ENCODE data around the gene TMCC3. TPM values are rescaled to one million over a fixed set of nuclear protein-coding genes. Genes with fewer than 3 reads are reported as not detected.

TMCC3 gene
- total RNA-seq, 1 donor from 2014 or later, result 5.7 TPM

- H3K4me1 Mint-ChIP-seq (ENCODE audit: low read depth, unreplicated experiment), result no peaks in the 10 kb centered on the region
- DNase-seq, result no peak
- no peak overlapping the region for H3K4me3 Mint-ChIP-seq (ENCODE audit: unreplicated experiment)
Observed at GRCh38 chr12:94690198-94690771, 39.9 kb upstream of the TMCC3 start.

DNA sequence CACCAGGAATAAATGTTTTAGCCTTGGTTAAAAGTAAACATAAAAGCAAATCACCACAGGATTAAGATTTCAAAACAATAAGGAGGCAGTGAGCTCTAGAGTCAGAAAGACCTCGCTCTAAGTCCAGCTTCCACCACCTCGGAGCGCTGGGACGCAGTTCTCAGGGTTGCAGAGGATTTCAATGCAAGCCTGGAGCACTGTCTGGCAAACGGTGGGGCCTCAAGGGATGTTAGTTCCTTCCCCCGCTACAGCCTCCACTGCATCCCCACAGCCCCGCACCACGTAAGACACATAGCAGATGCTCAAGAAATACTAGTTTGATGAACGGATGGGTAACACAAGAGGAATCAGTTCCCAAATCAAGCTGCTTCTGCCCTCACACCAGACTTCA is 39.3 kb upstream of the TMCC3 start:
- no peaks in the 10 kb centered on the region for H3K9me3 Mint-ChIP-seq (ENCODE audit: unreplicated experiment)
- no peak overlapping the region for H3K4me3 Mint-ChIP-seq (ENCODE audit: unreplicated experiment)
- no peak for DNase-seq
- H3K36me3 Mint-ChIP-seq (ENCODE audit: unreplicated experiment), result no peaks in the 10 kb centered on the region
- no peak for TF ChIP-seq CTCF (IDR thresholded peaks at IDR 0.05; ENCODE audit: partially characterized antibody, unreplicated experiment)
- H3K4me1 Mint-ChIP-seq (ENCODE audit: low read depth, unreplicated experiment), result no peaks in the 10 kb centered on the region
- no peak overlapping the region for H3K27ac Mint-ChIP-seq (ENCODE audit: unreplicated experiment)
- H3K27me3 Mint-ChIP-seq (ENCODE audit: unreplicated experiment), result no peaks in the 10 kb centered on the region

More at GRCh38 chr12:94690198-94690771, 39.9 kb upstream of the TMCC3 start:
- Mint-ChIP-seq H3K36me3 (ENCODE audit: unreplicated experiment) (no peaks in the 10 kb centered on the region), H3K27ac (ENCODE audit: unreplicated experiment) (no peak overlapping the region), H3K27me3 (ENCODE audit: unreplicated experiment) (no peaks in the 10 kb centered on the region), H3K9me3 (ENCODE audit: unreplicated experiment) (no peaks in the 10 kb centered on the region)
- TF ChIP-seq CTCF (IDR thresholded peaks at IDR 0.05; ENCODE audit: partially characterized antibody, unreplicated experiment), result no peak

GRCh38 chr12:94689002-94689645 is 38.8 kb upstream of the TMCC3 start:
- no peaks in the 10 kb centered on the region for H3K9me3 Mint-ChIP-seq (ENCODE audit: unreplicated experiment)
- DNase-seq, result no peak
- H3K27ac Mint-ChIP-seq (ENCODE audit: unreplicated experiment), result no peak overlapping the region
- no peaks in the 10 kb centered on the region for H3K27me3 Mint-ChIP-seq (ENCODE audit: unreplicated experiment)
- no peaks in the 10 kb centered on the region for H3K36me3 Mint-ChIP-seq (ENCODE audit: unreplicated experiment)
- TF ChIP-seq CTCF (IDR thresholded peaks at IDR 0.05; ENCODE audit: partially characterized antibody, unreplicated experiment), result no peak
- H3K4me3 Mint-ChIP-seq (ENCODE audit: unreplicated experiment), result no peak overlapping the region
- no peaks in the 10 kb centered on the region for H3K4me1 Mint-ChIP-seq (ENCODE audit: low read depth, unreplicated experiment)

- Mint-ChIP-seq H3K36me3 (ENCODE audit: unreplicated experiment) (no peaks in the 10 kb centered on the region), H3K27ac (ENCODE audit: unreplicated experiment) (no peak overlapping the region), H3K4me3 (ENCODE audit: unreplicated experiment) (no peak overlapping the region), H3K4me1 (ENCODE audit: low read depth, unreplicated experiment) (no peaks in the 10 kb centered on the region), H3K9me3 (ENCODE audit: unreplicated experiment) (no peaks in the 10 kb centered on the region), H3K27me3 (ENCODE audit: unreplicated experiment) (no peaks in the 10 kb centered on the region)
- no peak for TF ChIP-seq CTCF (IDR thresholded peaks at IDR 0.05; ENCODE audit: partially characterized antibody, unreplicated experiment)
- DNase-seq, result no peak
Observed at GRCh38 chr12:94687891-94688290, 37.5 kb upstream of the TMCC3 start.

DNA sequence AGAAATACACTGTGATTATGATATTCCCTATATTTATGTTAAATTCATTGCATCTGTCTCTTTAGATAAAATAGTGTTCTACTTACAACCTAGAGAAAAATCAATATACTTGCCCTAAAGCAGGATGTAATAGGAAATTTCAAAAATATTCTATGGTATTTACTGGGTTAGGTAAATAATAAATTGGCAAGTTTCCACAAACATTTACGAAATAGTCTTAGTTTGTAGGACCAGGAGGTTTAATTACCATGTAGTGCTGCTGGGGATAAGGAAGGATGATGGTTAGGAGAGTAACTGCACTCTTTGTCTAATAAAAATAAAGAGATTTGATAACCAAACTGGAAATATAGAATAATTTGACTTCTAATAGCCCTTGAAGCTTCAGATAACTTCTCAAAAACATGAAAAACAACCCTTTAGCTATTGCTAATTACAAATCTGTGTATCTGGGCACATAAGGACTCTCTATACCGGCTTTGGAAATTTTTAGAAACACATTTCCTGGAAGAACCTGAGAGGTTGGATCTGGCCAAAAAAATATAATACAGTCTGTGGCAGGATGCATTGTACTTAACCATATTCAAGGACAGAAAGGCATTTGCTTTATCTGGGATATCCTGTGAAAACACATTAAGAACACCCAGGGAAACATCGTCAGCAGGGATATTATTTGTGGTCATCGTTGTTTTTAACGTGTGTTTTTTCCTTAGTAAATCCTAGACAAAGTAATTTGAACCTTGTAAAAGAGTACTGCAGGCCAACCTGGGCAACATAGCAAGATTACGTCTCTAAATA is 36.7 kb upstream of the TMCC3 start:
- no peaks in the 10 kb centered on the region for H3K27me3 Mint-ChIP-seq (ENCODE audit: unreplicated experiment)
- H3K4me1 Mint-ChIP-seq (ENCODE audit: low read depth, unreplicated experiment), result no peaks in the 10 kb centered on the region
- no peaks in the 10 kb centered on the region for H3K9me3 Mint-ChIP-seq (ENCODE audit: unreplicated experiment)
- H3K27ac Mint-ChIP-seq (ENCODE audit: unreplicated experiment), result no peak overlapping the region
- no peaks in the 10 kb centered on the region for H3K36me3 Mint-ChIP-seq (ENCODE audit: unreplicated experiment)
- no peak for TF ChIP-seq CTCF (IDR thresholded peaks at IDR 0.05; ENCODE audit: partially characterized antibody, unreplicated experiment)
- DNase-seq, result no peak
- no peak overlapping the region for H3K4me3 Mint-ChIP-seq (ENCODE audit: unreplicated experiment)

All from glutamatergic neuron (in vitro differentiated cells).